HL-60 (cell line): ENCODE data around the gene USH2A.

ENCODE experiments used
- GABPA ChIP-seq: IDR thresholded peaks from 2 replicates; pipeline ENCODE4 v1.6.1; 2012; ENCODE audit warnings: low read depth
- POLR2AphosphoS5 ChIP-seq: IDR thresholded peaks from 2 replicates; pipeline ENCODE4 v1.6.1; 2012; ENCODE audit warnings: low read depth
- SPI1 ChIP-seq: IDR thresholded peaks from 2 replicates; pipeline ENCODE4 v1.6.1; 2012; ENCODE audit warnings: low read depth, mild to moderate bottlenecking, borderline replicate concordance
- TF ChIP-seq, protein P1 (sequence below): IDR thresholded peaks from one replicate; pipeline ENCODE4 v1.5.1; 2011; ENCODE audit warnings: low read length, control low read depth, inconsistent platforms; ENCODE audit not compliant: insufficient read depth
- TF ChIP-seq, protein P2 (sequence below): IDR thresholded peaks from 2 replicates; pipeline ENCODE4 v1.6.1; 2012; ENCODE audit warnings: low read depth; ENCODE audit not compliant: insufficient replicate concordance

GRCh38 chr1:215905493-215906115 lies 517.6 kb downstream of the USH2A start:
- TF ChIP-seq, protein P1, sequence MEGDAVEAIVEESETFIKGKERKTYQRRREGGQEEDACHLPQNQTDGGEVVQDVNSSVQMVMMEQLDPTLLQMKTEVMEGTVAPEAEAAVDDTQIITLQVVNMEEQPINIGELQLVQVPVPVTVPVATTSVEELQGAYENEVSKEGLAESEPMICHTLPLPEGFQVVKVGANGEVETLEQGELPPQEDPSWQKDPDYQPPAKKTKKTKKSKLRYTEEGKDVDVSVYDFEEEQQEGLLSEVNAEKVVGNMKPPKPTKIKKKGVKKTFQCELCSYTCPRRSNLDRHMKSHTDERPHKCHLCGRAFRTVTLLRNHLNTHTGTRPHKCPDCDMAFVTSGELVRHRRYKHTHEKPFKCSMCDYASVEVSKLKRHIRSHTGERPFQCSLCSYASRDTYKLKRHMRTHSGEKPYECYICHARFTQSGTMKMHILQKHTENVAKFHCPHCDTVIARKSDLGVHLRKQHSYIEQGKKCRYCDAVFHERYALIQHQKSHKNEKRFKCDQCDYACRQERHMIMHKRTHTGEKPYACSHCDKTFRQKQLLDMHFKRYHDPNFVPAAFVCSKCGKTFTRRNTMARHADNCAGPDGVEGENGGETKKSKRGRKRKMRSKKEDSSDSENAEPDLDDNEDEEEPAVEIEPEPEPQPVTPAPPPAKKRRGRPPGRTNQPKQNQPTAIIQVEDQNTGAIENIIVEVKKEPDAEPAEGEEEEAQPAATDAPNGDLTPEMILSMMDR, result no peak
- TF ChIP-seq POLR2AphosphoS5 (no peak), GABPA (no peak), SPI1 (no peak)
- TF ChIP-seq, protein P2, sequence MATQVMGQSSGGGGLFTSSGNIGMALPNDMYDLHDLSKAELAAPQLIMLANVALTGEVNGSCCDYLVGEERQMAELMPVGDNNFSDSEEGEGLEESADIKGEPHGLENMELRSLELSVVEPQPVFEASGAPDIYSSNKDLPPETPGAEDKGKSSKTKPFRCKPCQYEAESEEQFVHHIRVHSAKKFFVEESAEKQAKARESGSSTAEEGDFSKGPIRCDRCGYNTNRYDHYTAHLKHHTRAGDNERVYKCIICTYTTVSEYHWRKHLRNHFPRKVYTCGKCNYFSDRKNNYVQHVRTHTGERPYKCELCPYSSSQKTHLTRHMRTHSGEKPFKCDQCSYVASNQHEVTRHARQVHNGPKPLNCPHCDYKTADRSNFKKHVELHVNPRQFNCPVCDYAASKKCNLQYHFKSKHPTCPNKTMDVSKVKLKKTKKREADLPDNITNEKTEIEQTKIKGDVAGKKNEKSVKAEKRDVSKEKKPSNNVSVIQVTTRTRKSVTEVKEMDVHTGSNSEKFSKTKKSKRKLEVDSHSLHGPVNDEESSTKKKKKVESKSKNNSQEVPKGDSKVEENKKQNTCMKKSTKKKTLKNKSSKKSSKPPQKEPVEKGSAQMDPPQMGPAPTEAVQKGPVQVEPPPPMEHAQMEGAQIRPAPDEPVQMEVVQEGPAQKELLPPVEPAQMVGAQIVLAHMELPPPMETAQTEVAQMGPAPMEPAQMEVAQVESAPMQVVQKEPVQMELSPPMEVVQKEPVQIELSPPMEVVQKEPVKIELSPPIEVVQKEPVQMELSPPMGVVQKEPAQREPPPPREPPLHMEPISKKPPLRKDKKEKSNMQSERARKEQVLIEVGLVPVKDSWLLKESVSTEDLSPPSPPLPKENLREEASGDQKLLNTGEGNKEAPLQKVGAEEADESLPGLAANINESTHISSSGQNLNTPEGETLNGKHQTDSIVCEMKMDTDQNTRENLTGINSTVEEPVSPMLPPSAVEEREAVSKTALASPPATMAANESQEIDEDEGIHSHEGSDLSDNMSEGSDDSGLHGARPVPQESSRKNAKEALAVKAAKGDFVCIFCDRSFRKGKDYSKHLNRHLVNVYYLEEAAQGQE, result no peak
